Right atrium auricular region (tissue), 2 donors: ENCODE results near the gene LHB. TPM values are rescaled to one million over a fixed set of nuclear protein-coding genes. Genes with fewer than 3 reads are reported as not detected.
"Not testable (repeated sequence)": the region's sequence is repeated elsewhere in the genome, so short reads cannot be mapped to it uniquely, and the experiment has no call there.

Experiments
- DNase-seq: peaks from one replicate; pipeline ENCODE4 v3.0.0-alpha.2; 2019; ENCODE audit warnings: low spot score
- H3K27ac ChIP-seq, 2 donors: fragments of 200-600 bp; sonication (generic); 1 replicate in 1 of 2; 2 replicates in 1 of 2; pipeline ENCODE4 v1.5.1; 2016 to 2019
- H3K27me3 ChIP-seq, 2 donors: fragments of 200-600 bp; sonication (generic); one replicate each; pipeline versions ENCODE4 v1.5.1 to v1.6.0; 2017 to 2019
- H3K36me3 ChIP-seq: fragments of 200-600 bp; sonication (generic); one replicate; pipeline ENCODE4 v1.5.1; 2016
- H3K4me1 ChIP-seq, 2 donors: fragments of 200-600 bp; sonication (generic); one replicate each; pipeline versions ENCODE4 v1.5.1 to v1.6.0; 2017 to 2019
- H3K4me3 ChIP-seq, 2 donors: fragments of 200-600 bp; sonication (generic); 1 replicate in 1 of 2; 2 replicates in 1 of 2; pipeline ENCODE4 v1.5.1; 2017 to 2019; ENCODE audit warnings: mild to moderate bottlenecking in 1 of 2, moderate library complexity in 1 of 2
- H3K9me3 ChIP-seq, 2 donors: fragments of 200-600 bp; sonication (generic); one replicate each; pipeline ENCODE4 v1.5.1; 2019
- total RNA-seq, 2 donors: library from RNA; depleted of rRNA; stranded (reverse); fragments of >200 nt; gene quantifications; one replicate each; pipeline ENCODE4 v1.1.0, GENCODE V29; 2016
- TF ChIP-seq, protein P1 (sequence below), 2 donors: fragments of 200-600 bp; sonication (generic); IDR thresholded peaks; one replicate each; pipeline ENCODE4 v1.5.1; 2019; ENCODE audit warnings: antibody characterized with exemption in 2 of 2

LHB gene
- total RNA-seq, 2 donors from 2014 or later = not detected

DNA sequence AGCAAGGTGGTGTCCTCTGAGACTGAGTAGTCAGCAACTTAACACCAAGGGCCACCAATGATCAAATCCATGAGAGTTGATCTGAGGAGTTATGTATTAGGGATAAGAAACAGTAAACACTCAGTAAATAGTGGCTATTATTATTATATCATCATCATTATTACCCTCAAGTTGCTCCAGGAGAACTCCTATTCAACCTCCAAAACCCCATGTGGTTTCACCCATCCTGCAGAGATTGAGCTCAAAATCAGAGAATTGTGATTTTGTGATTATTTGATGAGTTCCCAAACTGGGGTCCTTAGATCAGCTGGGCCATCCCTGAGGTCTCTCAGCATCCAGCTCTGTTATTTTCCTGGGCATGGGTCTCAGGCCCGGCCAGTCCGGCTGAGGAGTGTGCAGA is 44.1 kb upstream of the LHB start:
- no peak for DNase-seq
- TF ChIP-seq, protein P1, sequence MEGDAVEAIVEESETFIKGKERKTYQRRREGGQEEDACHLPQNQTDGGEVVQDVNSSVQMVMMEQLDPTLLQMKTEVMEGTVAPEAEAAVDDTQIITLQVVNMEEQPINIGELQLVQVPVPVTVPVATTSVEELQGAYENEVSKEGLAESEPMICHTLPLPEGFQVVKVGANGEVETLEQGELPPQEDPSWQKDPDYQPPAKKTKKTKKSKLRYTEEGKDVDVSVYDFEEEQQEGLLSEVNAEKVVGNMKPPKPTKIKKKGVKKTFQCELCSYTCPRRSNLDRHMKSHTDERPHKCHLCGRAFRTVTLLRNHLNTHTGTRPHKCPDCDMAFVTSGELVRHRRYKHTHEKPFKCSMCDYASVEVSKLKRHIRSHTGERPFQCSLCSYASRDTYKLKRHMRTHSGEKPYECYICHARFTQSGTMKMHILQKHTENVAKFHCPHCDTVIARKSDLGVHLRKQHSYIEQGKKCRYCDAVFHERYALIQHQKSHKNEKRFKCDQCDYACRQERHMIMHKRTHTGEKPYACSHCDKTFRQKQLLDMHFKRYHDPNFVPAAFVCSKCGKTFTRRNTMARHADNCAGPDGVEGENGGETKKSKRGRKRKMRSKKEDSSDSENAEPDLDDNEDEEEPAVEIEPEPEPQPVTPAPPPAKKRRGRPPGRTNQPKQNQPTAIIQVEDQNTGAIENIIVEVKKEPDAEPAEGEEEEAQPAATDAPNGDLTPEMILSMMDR (IDR thresholded peaks at IDR 0.05) = no peak
- no peaks in the 10 kb centered on the region for H3K36me3 ChIP-seq
- H3K27ac ChIP-seq = no peak overlapping the region
- no peaks in the 10 kb centered on the region for H3K9me3 ChIP-seq
- H3K4me1 ChIP-seq = peaks cover 0 to 36% of the 10 kb centered on the region in 2 donors
- no peak overlapping the region for H3K4me3 ChIP-seq
- H3K27me3 ChIP-seq = no peaks in the 10 kb centered on the region

DNA sequence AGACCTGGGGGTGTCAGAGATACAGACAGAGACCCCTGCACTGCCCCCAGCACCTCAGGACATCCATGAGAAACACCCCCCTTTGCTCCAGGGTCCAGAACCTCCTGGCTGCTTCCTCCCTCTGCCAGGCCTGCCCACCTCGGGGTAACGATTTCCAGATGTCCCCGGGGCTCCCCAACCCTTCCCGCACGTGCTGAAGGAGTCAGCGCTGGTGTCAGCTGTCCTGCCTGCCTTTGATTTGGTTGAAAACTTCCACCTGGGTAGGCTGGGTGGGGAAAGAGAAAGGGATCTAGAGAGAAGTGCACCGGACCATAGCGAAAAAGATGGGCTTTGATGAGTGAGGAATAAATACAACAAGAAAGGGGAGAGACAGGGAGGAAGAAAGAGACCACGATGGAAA is 42.2 kb upstream of the LHB start:
- Histone ChIP-seq H3K4me3 (no peak overlapping the region), H3K4me1 (peaks cover 0 to 19% of the 10 kb centered on the region in 2 donors), H3K27me3 (no peaks in the 10 kb centered on the region), H3K36me3 (no peaks in the 10 kb centered on the region), H3K27ac (no peak overlapping the region), H3K9me3 (no peaks in the 10 kb centered on the region)
- TF ChIP-seq, protein P1 (IDR thresholded peaks at IDR 0.05) = no peak
- DNase-seq = no peak

DNA sequence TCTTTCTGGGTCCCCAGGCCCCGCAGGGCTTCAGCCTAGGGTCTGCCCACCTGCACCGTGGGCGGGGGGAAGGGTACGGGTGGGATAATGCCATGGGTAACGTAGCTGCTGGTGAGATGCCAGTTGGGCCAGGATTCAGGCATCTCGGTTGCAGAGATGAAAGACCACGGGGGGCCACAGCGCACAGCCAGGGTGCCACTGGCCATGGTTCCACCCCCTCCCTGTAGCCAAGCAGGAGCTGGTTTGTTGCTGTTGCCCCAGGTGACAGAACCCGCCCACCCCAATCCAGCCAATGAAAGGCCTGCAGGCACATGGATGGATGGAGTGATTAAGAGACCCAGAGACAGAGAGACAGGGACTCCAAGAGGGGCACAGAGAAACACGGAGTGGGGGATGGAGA is 41.7 kb upstream of the LHB start:
- Histone ChIP-seq H3K27me3 (no peaks in the 10 kb centered on the region), H3K36me3 (no peaks in the 10 kb centered on the region), H3K9me3 (no peaks in the 10 kb centered on the region), H3K27ac (no peak overlapping the region), H3K4me1 (peaks cover 0 to 19% of the 10 kb centered on the region in 2 donors), H3K4me3 (no peak overlapping the region)
- TF ChIP-seq, protein P1 (IDR thresholded peaks at IDR 0.05) = no peak
- DNase-seq = no peak

DNA sequence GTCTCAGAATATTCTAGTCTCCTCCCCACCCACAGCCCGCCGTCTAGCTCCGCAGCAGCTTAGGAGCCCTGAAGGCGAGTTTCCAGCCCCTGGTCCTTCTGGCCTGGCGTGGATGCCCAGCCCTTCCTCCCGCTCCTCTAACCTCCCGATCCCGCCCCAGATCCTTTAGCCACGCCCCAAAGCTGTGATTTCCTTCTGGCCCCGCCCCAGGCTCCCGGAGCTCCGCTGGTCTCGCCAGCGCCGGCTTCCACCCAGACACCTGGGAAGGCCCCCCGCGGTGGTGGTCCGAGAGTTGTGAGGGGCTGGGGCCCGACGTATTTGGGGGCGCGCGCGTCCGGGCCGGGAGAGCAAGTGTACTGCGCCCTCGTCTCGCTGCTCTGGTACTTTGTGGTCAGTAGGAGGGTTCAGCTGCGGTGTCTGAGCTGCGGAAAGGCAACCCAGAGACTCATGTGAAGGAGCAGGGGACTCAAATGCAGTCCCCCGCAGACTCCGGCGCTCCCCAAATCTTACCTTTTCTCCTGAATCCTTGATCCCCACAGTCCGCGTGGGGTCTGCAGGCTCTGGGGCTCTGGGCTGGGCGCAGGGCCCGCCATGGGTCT is 40.8 kb upstream of the LHB start, which contains the start of gene CGB7:
Gene CGB7, minus strand, starts transcription at position 114 of the 599 bp plus-strand sequence. CDS start 2,374 bp downstream, outside the sequence.
- DNase-seq = peak; percentile 63
- Histone ChIP-seq H3K4me3 (peak within 1 kb of the TSS; percentile 38 to 51), H3K27me3 (no peaks in the 10 kb centered on the region), H3K4me1 (peaks cover 0 to 19% of the 10 kb centered on the region in 2 donors), H3K27ac (peak within 1 kb of the TSS in 1 of 2 donors; percentile 35), H3K9me3 (no peaks in the 10 kb centered on the region), H3K36me3 (no peaks in the 10 kb centered on the region)
- TF ChIP-seq, protein P1 (IDR thresholded peaks at IDR 0.05) = no peak

DNA sequence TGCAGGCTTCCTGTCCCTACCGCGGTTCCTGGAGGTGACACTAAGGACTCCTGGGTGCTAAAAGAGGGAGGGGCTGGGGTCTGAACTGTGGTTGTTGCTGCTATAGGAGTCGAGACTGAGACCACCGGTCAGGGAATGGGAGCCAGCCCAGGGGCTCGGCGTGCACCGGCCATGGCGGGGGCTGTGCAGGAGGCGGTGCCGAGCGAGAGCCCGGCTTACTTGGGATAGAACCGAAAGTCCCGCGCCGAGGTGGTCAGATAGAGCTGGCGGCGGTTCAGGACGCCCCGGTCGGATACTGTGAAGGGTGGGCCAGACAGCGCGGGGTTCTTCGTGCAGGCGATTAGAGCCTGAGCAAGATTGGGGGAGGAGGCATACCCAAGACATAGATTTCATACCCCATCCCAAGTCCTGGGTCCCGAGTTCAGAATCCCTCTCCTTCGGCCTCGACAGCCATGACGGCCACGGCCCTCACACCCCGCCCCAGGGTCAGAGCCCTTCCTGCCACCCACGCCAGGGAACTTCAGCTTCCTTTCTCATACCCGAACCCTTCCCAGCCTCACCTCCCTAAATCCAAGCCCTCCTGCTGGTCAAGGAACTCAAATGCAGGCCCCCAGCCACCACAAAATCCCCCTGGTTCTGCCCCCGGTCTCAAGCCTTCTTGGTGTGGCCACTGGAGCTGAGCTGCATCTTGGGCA is 40.2 kb upstream of the LHB start:
- Histone ChIP-seq H3K27ac (peak overlapping the region in 1 of 2 donors; percentile 35), H3K4me1 (peaks cover 0 to 19% of the 10 kb centered on the region in 2 donors), H3K4me3 (peak overlapping the region; percentile 38 to 51)
- H3K27me3 ChIP-seq, H3K36me3 ChIP-seq, H3K9me3 ChIP-seq, DNase-seq: not testable (repeated sequence)

DNA sequence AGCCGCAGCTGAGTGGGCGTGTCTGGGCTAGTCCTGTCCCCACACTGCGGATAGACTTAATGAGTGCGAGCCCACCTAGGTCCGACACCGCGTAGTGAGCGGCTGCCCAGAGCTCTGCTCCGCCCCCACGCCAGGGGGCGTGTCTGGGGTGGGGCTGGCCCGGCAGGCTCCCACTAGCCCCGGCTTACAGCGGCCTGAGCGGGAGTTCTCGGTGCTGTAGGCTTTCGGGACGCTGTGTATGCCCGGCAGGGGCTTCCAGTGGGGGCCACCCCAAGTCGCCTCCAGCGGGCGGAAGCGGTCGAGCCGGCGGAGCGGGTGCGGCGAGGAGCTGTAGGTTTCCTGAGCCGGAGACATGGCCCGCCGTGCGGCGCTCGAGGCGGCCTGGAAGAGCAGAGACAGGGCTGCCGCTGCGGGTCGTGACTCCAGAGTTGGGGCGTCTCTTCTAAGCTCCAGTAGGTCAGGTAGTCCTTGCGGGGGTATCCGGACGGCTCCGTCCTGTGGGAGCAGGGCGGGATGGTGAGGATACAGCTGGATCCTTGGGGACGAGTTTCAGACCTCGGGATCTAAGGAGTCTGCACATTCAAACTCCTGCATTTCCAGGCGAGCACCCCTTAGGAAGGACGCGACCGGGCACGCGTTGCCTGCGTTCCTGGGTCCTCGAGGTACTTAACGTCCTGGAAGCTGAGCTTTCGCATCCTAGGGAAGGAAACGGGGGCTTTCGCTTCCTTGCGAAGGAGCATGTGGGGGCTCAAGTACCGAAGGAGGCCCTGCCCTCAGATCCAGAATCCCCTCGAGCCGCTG is 39.4 kb upstream of the LHB start:
- Histone ChIP-seq H3K27ac (peak overlapping the region in 1 of 2 donors; percentile 35), H3K4me3 (peak overlapping the region; percentile 38 to 51), H3K27me3 (no peaks in the 10 kb centered on the region), H3K36me3 (no peaks in the 10 kb centered on the region), H3K4me1 (peaks cover 0 to 19% of the 10 kb centered on the region in 2 donors), H3K9me3 (no peaks in the 10 kb centered on the region)
- no peak for DNase-seq
- TF ChIP-seq, protein P1 (IDR thresholded peaks at IDR 0.05) = peak; percentile 26 to 68

DNA sequence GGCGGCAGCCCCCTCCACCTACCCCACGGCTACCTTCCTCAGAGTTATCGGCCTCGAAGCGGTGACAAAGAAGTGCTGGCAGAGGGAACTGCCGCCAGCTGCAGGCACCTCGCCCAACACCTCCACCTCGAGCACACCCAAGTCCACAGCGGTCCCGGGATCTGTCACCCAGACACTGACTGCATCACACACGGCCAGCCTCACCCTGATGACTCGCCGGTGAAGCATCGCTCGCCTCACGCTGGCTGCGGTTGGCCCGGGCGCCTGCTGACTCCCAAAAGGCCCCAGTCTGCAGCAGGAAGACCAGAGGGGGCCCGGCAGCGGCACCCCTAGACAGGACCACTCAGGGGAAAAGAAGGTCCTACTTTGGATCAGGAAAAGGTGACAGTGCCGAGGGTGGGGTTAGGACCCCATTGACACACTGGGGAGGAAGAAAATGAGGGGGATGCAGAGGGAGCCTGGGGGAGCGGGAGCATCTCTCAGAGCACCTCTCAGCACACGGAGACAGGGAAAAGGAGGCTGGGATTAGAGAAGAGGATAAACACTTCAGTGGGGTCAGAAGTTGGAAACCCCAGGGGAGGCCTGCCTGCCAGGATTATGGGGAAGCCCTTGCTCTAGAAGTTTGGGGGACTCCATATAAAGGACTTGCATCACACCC is 33.6 kb upstream of the LHB start:
- DNase-seq, H3K27me3 ChIP-seq, H3K27ac ChIP-seq, H3K9me3 ChIP-seq, H3K4me3 ChIP-seq, H3K36me3 ChIP-seq, H3K4me1 ChIP-seq: not testable (repeated sequence)

DNA sequence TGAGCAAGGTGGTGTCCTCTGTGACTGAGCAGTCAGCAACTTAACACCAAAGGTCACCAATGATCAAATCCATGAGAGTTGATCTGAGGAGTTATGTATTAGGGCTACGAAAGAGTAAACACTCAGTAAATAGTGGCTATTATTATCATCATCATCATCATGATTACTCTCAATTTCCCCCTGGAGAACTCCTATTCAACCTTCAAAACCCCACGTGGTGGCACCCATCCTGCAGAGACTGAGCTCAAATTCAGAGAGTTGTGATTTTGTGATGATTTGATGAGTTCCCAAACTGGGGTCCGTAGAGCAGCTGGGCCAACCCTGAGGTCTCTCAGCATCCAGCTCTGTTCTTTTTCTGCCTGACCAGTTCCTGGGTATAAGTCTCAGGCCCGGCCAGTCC is 32.9 kb upstream of the LHB start:
- not testable (repeated sequence) for DNase-seq, H3K27me3 ChIP-seq, H3K27ac ChIP-seq, H3K4me1 ChIP-seq, H3K36me3 ChIP-seq, H3K4me3 ChIP-seq, H3K9me3 ChIP-seq
